ENCODE measurements around the gene CA10.

Gene CA10

GRCh38 chr17:51731941-51732722 is 426.4 kb downstream of the CA10 start:
- DNase-seq = no peak
- in situ Hi-C loops (cut with HindIII; ENCODE audit: low pct_ligation_motif_present, low pct_unique_long_range_greater_than_20kb, low sequenced_read_pairs) = no loop called here

GRCh38 chr17:51730303-51731050 is 428.0 kb downstream of the CA10 start:
- no peak for DNase-seq
- in situ Hi-C loops (cut with HindIII; ENCODE audit: low pct_ligation_motif_present, low pct_unique_long_range_greater_than_20kb, low sequenced_read_pairs) = no loop called here

- in situ Hi-C loops (cut with HindIII; ENCODE audit: low pct_ligation_motif_present, low pct_unique_long_range_greater_than_20kb, low sequenced_read_pairs) = no loop called here
- no peak for DNase-seq
Measured at GRCh38 chr17:51725185-51725584, 433.3 kb downstream of the CA10 start.

- in situ Hi-C loops (cut with HindIII; ENCODE audit: low pct_ligation_motif_present, low pct_unique_long_range_greater_than_20kb, low sequenced_read_pairs) = no loop called here
- no peak for DNase-seq
Measured at GRCh38 chr17:51724043-51724580, 434.4 kb downstream of the CA10 start.

- no peak for DNase-seq
- in situ Hi-C loops (cut with HindIII; ENCODE audit: low pct_ligation_motif_present, low pct_unique_long_range_greater_than_20kb, low sequenced_read_pairs) = no loop called here
Measured at GRCh38 chr17:51722994-51723393, 435.5 kb downstream of the CA10 start.

- no peak for DNase-seq
- in situ Hi-C loops (cut with HindIII; ENCODE audit: low pct_ligation_motif_present, low pct_unique_long_range_greater_than_20kb, low sequenced_read_pairs) = no loop called here
Measured at GRCh38 chr17:51721730-51722129, 436.8 kb downstream of the CA10 start.

GRCh38 chr17:51720439-51720838 is 438.1 kb downstream of the CA10 start:
- in situ Hi-C loops (cut with HindIII; ENCODE audit: low pct_ligation_motif_present, low pct_unique_long_range_greater_than_20kb, low sequenced_read_pairs) = no loop called here
- DNase-seq = no peak

GRCh38 chr17:51718983-51719382 is 439.5 kb downstream of the CA10 start:
- no peak for DNase-seq
- in situ Hi-C loops (cut with HindIII; ENCODE audit: low pct_ligation_motif_present, low pct_unique_long_range_greater_than_20kb, low sequenced_read_pairs) = no loop called here

- in situ Hi-C loops (cut with HindIII; ENCODE audit: low pct_ligation_motif_present, low pct_unique_long_range_greater_than_20kb, low sequenced_read_pairs) = no loop called here
- no peak for DNase-seq
Measured at GRCh38 chr17:51711581-51711980, 446.9 kb downstream of the CA10 start.

- in situ Hi-C loops (cut with HindIII; ENCODE audit: low pct_ligation_motif_present, low pct_unique_long_range_greater_than_20kb, low sequenced_read_pairs) = no loop called here
- no peak for DNase-seq
Measured at GRCh38 chr17:51710634-51710979, 447.9 kb downstream of the CA10 start.

GRCh38 chr17:51709694-51710633 is 448.6 kb downstream of the CA10 start:
- in situ Hi-C loops (cut with HindIII; ENCODE audit: low pct_ligation_motif_present, low pct_unique_long_range_greater_than_20kb, low sequenced_read_pairs) = no loop called here
- DNase-seq = no peak

GRCh38 chr17:51707216-51707615 is 451.3 kb downstream of the CA10 start:
- no peak for DNase-seq
- in situ Hi-C loops (cut with HindIII; ENCODE audit: low pct_ligation_motif_present, low pct_unique_long_range_greater_than_20kb, low sequenced_read_pairs) = no loop called here

- DNase-seq = no peak
- in situ Hi-C loops (cut with HindIII; ENCODE audit: low pct_ligation_motif_present, low pct_unique_long_range_greater_than_20kb, low sequenced_read_pairs) = no loop called here
Measured at GRCh38 chr17:51706093-51706492, 452.4 kb downstream of the CA10 start.

- in situ Hi-C loops (cut with HindIII; ENCODE audit: low pct_ligation_motif_present, low pct_unique_long_range_greater_than_20kb, low sequenced_read_pairs) = no loop called here
- no peak for DNase-seq
Measured at GRCh38 chr17:51703361-51704341, 454.9 kb downstream of the CA10 start.

- no peak for DNase-seq
- in situ Hi-C loops (cut with HindIII; ENCODE audit: low pct_ligation_motif_present, low pct_unique_long_range_greater_than_20kb, low sequenced_read_pairs) = no loop called here
Measured at GRCh38 chr17:51702963-51703360, 455.6 kb downstream of the CA10 start.

- in situ Hi-C loops (cut with HindIII; ENCODE audit: low pct_ligation_motif_present, low pct_unique_long_range_greater_than_20kb, low sequenced_read_pairs) = no loop called here
- DNase-seq = no peak
Measured at GRCh38 chr17:51701501-51701900, 457.0 kb downstream of the CA10 start.

- DNase-seq = no peak
- in situ Hi-C loops (cut with HindIII; ENCODE audit: low pct_ligation_motif_present, low pct_unique_long_range_greater_than_20kb, low sequenced_read_pairs) = no loop called here
Measured at GRCh38 chr17:51700011-51700760, 458.3 kb downstream of the CA10 start.
